ENCODE data around the gene SLC4A9. TPM values are rescaled to one million over a fixed set of nuclear protein-coding genes. Genes with fewer than 3 reads are reported as not detected.
A peak's percentile ranks its signal among the peaks of the same experiment; 100 is the strongest.
"Not testable (repeated sequence)": the region's sequence is repeated elsewhere in the genome, so short reads cannot be mapped to it uniquely, and the experiment has no call there.

Gene SLC4A9
- total RNA-seq, 1 donor from 2014 or later = 0.23 TPM

GRCh38 chr5:140418862-140419520 lies 59.0 kb downstream of the SLC4A9 start:
- no peak overlapping the region for H3K4me3 Mint-ChIP-seq (ENCODE audit: unreplicated experiment)
- no peaks in the 10 kb centered on the region for H3K27me3 Mint-ChIP-seq (ENCODE audit: unreplicated experiment)
- DNase-seq (ENCODE audit: low spot score) = no peak
- H3K9me3 Mint-ChIP-seq (ENCODE audit: unreplicated experiment) = no peaks in the 10 kb centered on the region
- peaks cover 7% of the 10 kb centered on the region for H3K4me1 Mint-ChIP-seq (ENCODE audit: unreplicated experiment)
- no peak for TF ChIP-seq CTCF (IDR thresholded peaks at IDR 0.05; ENCODE audit: unreplicated experiment)
- no peak overlapping the region for H3K27ac Mint-ChIP-seq (ENCODE audit: unreplicated experiment)
- peaks cover 4% of the 10 kb centered on the region for H3K36me3 Mint-ChIP-seq (ENCODE audit: low read depth, unreplicated experiment)

GRCh38 chr5:140420226-140420570 lies 60.2 kb downstream of the SLC4A9 start:
- Mint-ChIP-seq H3K4me3 (ENCODE audit: unreplicated experiment) (no peak overlapping the region), H3K4me1 (ENCODE audit: unreplicated experiment) (peaks cover 7% of the 10 kb centered on the region), H3K27ac (ENCODE audit: unreplicated experiment) (no peak overlapping the region)

GRCh38 chr5:140420665-140421361 lies 60.8 kb downstream of the SLC4A9 start:
- DNase-seq (ENCODE audit: low spot score) = no peak
- peak overlapping the region; percentile 34 for H3K27ac Mint-ChIP-seq (ENCODE audit: unreplicated experiment)
- H3K27me3 Mint-ChIP-seq (ENCODE audit: unreplicated experiment) = no peaks in the 10 kb centered on the region
- peaks cover 5% of the 10 kb centered on the region for H3K36me3 Mint-ChIP-seq (ENCODE audit: low read depth, unreplicated experiment)
- H3K4me3 Mint-ChIP-seq (ENCODE audit: unreplicated experiment) = peak overlapping the region; percentile 48
- H3K4me1 Mint-ChIP-seq (ENCODE audit: unreplicated experiment) = peaks cover 7% of the 10 kb centered on the region
- H3K9me3 Mint-ChIP-seq (ENCODE audit: unreplicated experiment) = no peaks in the 10 kb centered on the region
- TF ChIP-seq CTCF (IDR thresholded peaks at IDR 0.05; ENCODE audit: unreplicated experiment) = no peak

More at GRCh38 chr5:140420226-140420570, 60.2 kb downstream of the SLC4A9 start:
- no peaks in the 10 kb centered on the region for H3K27me3 Mint-ChIP-seq (ENCODE audit: unreplicated experiment)
- DNase-seq (ENCODE audit: low spot score) = no peak
- H3K9me3 Mint-ChIP-seq (ENCODE audit: unreplicated experiment) = no peaks in the 10 kb centered on the region
- peaks cover 4% of the 10 kb centered on the region for H3K36me3 Mint-ChIP-seq (ENCODE audit: low read depth, unreplicated experiment)
- no peak for TF ChIP-seq CTCF (IDR thresholded peaks at IDR 0.05; ENCODE audit: unreplicated experiment)

GRCh38 chr5:140421375-140421774 lies 61.4 kb downstream of the SLC4A9 start:
- H3K27me3 Mint-ChIP-seq (ENCODE audit: unreplicated experiment); H3K36me3 Mint-ChIP-seq (ENCODE audit: low read depth, unreplicated experiment); H3K4me1 Mint-ChIP-seq (ENCODE audit: unreplicated experiment); H3K9me3 Mint-ChIP-seq (ENCODE audit: unreplicated experiment); DNase-seq (ENCODE audit: low spot score); H3K27ac Mint-ChIP-seq (ENCODE audit: unreplicated experiment); H3K4me3 Mint-ChIP-seq (ENCODE audit: unreplicated experiment): not testable (repeated sequence)

GRCh38 chr5:140423609-140424008 lies 63.6 kb downstream of the SLC4A9 start:
- no peak overlapping the region for H3K27ac Mint-ChIP-seq (ENCODE audit: unreplicated experiment)
- H3K4me1 Mint-ChIP-seq (ENCODE audit: unreplicated experiment) = peaks cover 7% of the 10 kb centered on the region
- no peak for DNase-seq (ENCODE audit: low spot score)
- no peaks in the 10 kb centered on the region for H3K27me3 Mint-ChIP-seq (ENCODE audit: unreplicated experiment)
- H3K36me3 Mint-ChIP-seq (ENCODE audit: low read depth, unreplicated experiment) = peaks cover 6% of the 10 kb centered on the region
- H3K4me3 Mint-ChIP-seq (ENCODE audit: unreplicated experiment) = no peak overlapping the region
- TF ChIP-seq CTCF (IDR thresholded peaks at IDR 0.05; ENCODE audit: unreplicated experiment) = no peak
- H3K9me3 Mint-ChIP-seq (ENCODE audit: unreplicated experiment) = no peaks in the 10 kb centered on the region

All from endothelial cell (in vitro differentiated cells).